H1 (cell line): ENCODE data around the gene GRAMD2A. TPM values are rescaled to one million over a fixed set of nuclear protein-coding genes. Genes with fewer than 3 reads are reported as not detected.

ENCODE experiments used
- CTCF ChIA-PET: fragments of 300-600 bp; sonication (Branson Sonifier 250); formaldehyde crosslinking; loops from one replicate; lab custom pipeline; 2021; ENCODE audit not compliant: partially characterized antibody; lab: Charles Lee
- POLR2A ChIA-PET: fragments of 300-600 bp; sonication (Branson Sonifier 250); formaldehyde crosslinking; loops from one replicate; lab custom pipeline; 2021; ENCODE audit warnings: inconsistent platforms; ENCODE audit not compliant: partially characterized antibody; lab: Charles Lee
- DNase-seq, 2 experiments: peaks; one replicate each; pipeline versions ENCODE4 v3.0.0 to v3.0.0-alpha.2; 2010 to 2022; ENCODE audit warnings: low spot score in 2 of 2, low read depth in 1 of 2, mixed read lengths in 1 of 2
- FAIRE-seq: peaks from 2 replicates; lab custom pipeline; 2011; peaks lifted over from hg19 to GRCh38; lab: Jason Lieb, UNC
- H2AFZ ChIP-seq: 2 replicates; pipeline ENCODE4 v1.8.1; 2012; ENCODE audit warnings: low read length, inconsistent platforms
- H2AK5ac ChIP-seq: 2 replicates; pipeline ENCODE4 v1.6.1; 2013; ENCODE audit warnings: low read depth, low read length
- H2BK120ac ChIP-seq: replicated peaks from 2 replicates; pipeline ENCODE3; 2013; ENCODE audit warnings: low read depth, low read length, inconsistent platforms
- H2BK12ac ChIP-seq: 2 replicates; pipeline ENCODE4 v1.6.1; 2013; ENCODE audit warnings: low read depth, low read length
- H2BK15ac ChIP-seq: 2 replicates; pipeline ENCODE4 v1.6.1; 2013; ENCODE audit warnings: low read length
- H2BK20ac ChIP-seq: 2 replicates; pipeline ENCODE4 v1.6.1; 2013; ENCODE audit warnings: low read length
- H2BK5ac ChIP-seq: 2 replicates; pipeline ENCODE4 v1.6.1; 2013; ENCODE audit warnings: low read depth, low read length
- H3K14ac ChIP-seq: 2 replicates; pipeline ENCODE4 v1.6.1; 2013; ENCODE audit warnings: inconsistent platforms; ENCODE audit not compliant: insufficient read length
- H3K18ac ChIP-seq: 2 replicates; pipeline ENCODE4 v1.6.1; 2013; ENCODE audit warnings: low read length; ENCODE audit errors: extremely low read depth
- H3K23ac ChIP-seq: 2 replicates; pipeline ENCODE4 v1.6.1; 2013; ENCODE audit warnings: inconsistent platforms; ENCODE audit not compliant: insufficient read length
- H3K23me2 ChIP-seq: 2 replicates; pipeline ENCODE4 v1.6.1; 2013; ENCODE audit warnings: low read depth, low read length
- H3K27ac ChIP-seq: 2 replicates; pipeline ENCODE4 v1.6.1; 2011; ENCODE audit warnings: low read depth, low read length, inconsistent platforms
- H3K27me3 ChIP-seq, 4 experiments: replicated peaks in 1 of 4; 1 replicate in 1 of 4; 2 replicates in 3 of 4; pipeline versions ENCODE4 v1.6.1 to v1.8.1; 2011 to 2013; ENCODE audit warnings: low read length in 3 of 4, mild to moderate bottlenecking in 3 of 4, inconsistent platforms in 2 of 4, mixed read lengths in 2 of 4, moderate library complexity in 1 of 4; ENCODE audit not compliant: control insufficient read depth in 3 of 4, insufficient read depth in 3 of 4; ENCODE audit errors: extremely low read depth in 1 of 4
- H3K36me3 ChIP-seq, 4 experiments: 2 replicates each; pipeline versions ENCODE4 v1.6.1 to v1.8.1; 2011 to 2013; ENCODE audit warnings: mild to moderate bottlenecking in 4 of 4, low read length in 3 of 4, moderate library complexity in 2 of 4, control low read depth in 1 of 4, inconsistent platforms in 1 of 4; ENCODE audit not compliant: insufficient read depth in 4 of 4, control insufficient read depth in 2 of 4
- H3K4ac ChIP-seq: replicated peaks from 2 replicates; pipeline ENCODE3; 2013; ENCODE audit warnings: low read length, low read depth, mixed read lengths, inconsistent platforms; ENCODE audit not compliant: insufficient read length
- H3K4me1 ChIP-seq, 4 experiments: replicated peaks in 1 of 4; 1 replicate in 1 of 4; 2 replicates in 3 of 4; pipeline versions ENCODE4 v1.6.1 to v1.8.1; 2011 to 2013; ENCODE audit warnings: low read length in 3 of 4, inconsistent platforms in 2 of 4, mixed read lengths in 1 of 4; ENCODE audit not compliant: insufficient read depth in 4 of 4, control insufficient read depth in 3 of 4
- H3K4me2 ChIP-seq, 2 experiments: 2 replicates each; pipeline versions ENCODE4 v1.6.1 to v1.8.1; 2011 to 2013; ENCODE audit warnings: low read depth in 2 of 2, low read length in 2 of 2, control low read depth in 1 of 2, inconsistent platforms in 1 of 2, mild to moderate bottlenecking in 1 of 2; ENCODE audit not compliant: insufficient read depth in 1 of 2
- H3K4me3 ChIP-seq, 4 experiments: fragments of 200-600, 300-600 bp in 1 of 4; sonication (generic), shearing (Covaris generic), sonication (Bioruptor Twin) in 1 of 4; 2 replicates each; pipeline versions ENCODE4 v1.5.1 to v1.8.1; 2011 to 2016; ENCODE audit warnings: low read length in 4 of 4, low read depth in 3 of 4, control low read depth in 2 of 4, inconsistent platforms in 2 of 4, mild to moderate bottlenecking in 2 of 4, mixed read lengths in 1 of 4, moderate library complexity in 1 of 4; ENCODE audit not compliant: insufficient read depth in 2 of 4; ENCODE audit errors: extremely low read depth in 1 of 4
- H3K56ac ChIP-seq: replicated peaks from 2 replicates; pipeline ENCODE3; 2013; ENCODE audit warnings: low read depth, mild to moderate bottlenecking, mixed read lengths, low read length, inconsistent platforms; ENCODE audit not compliant: insufficient read length
- H3K79me1 ChIP-seq: 2 replicates; pipeline ENCODE4 v1.6.1; 2013; ENCODE audit warnings: low read depth, low read length, control low read depth
- H3K79me2 ChIP-seq, 2 experiments: 2 replicates each; pipeline versions ENCODE4 v1.6.1 to v1.8.1; 2012 to 2013; ENCODE audit warnings: low read length in 2 of 2, mild to moderate bottlenecking in 2 of 2, inconsistent platforms in 1 of 2; ENCODE audit not compliant: insufficient read depth in 2 of 2, control insufficient read depth in 1 of 2
- H3K9ac ChIP-seq, 4 experiments: replicated peaks in 1 of 4; 1 replicate in 1 of 4; 2 replicates in 3 of 4; pipeline versions ENCODE4 v1.6.1 to v1.8.1; 2011 to 2013; ENCODE audit warnings: low read depth in 3 of 4, low read length in 3 of 4, control low read depth in 2 of 4, mild to moderate bottlenecking in 2 of 4, moderate library complexity in 2 of 4, inconsistent platforms in 1 of 4; ENCODE audit errors: extremely low read depth in 1 of 4
- H3K9me3 ChIP-seq, 2 experiments: 2 replicates each; pipeline versions ENCODE4 v1.6.1 to v1.8.1; 2012 to 2013; ENCODE audit warnings: mild to moderate bottlenecking in 2 of 2, moderate library complexity in 2 of 2, control low read depth in 1 of 2, inconsistent platforms in 1 of 2, low read depth in 1 of 2, low read length in 1 of 2, mixed read lengths in 1 of 2; ENCODE audit not compliant: insufficient read depth in 2 of 2
- H4K20me1 ChIP-seq, 2 experiments: replicated peaks in 1 of 2; 2 replicates each; pipeline versions ENCODE3 to v1.8.1; 2011 to 2013; ENCODE audit warnings: inconsistent platforms in 2 of 2, low read length in 2 of 2, mild to moderate bottlenecking in 1 of 2; ENCODE audit not compliant: insufficient read depth in 2 of 2, control insufficient read depth in 1 of 2
- H4K5ac ChIP-seq: 2 replicates; pipeline ENCODE4 v1.6.1; 2013; ENCODE audit warnings: low read length, low read depth, mixed read lengths, inconsistent platforms; ENCODE audit not compliant: insufficient read length
- H4K8ac ChIP-seq: 2 replicates; pipeline ENCODE4 v1.8.0; 2013; ENCODE audit warnings: mild to moderate bottlenecking, moderate library complexity, low read length, inconsistent platforms; ENCODE audit not compliant: insufficient read depth; ENCODE audit errors: extremely low read depth
- H4K91ac ChIP-seq: replicated peaks from 2 replicates; pipeline ENCODE3; 2013; ENCODE audit warnings: low read length, mixed read lengths, inconsistent platforms; ENCODE audit not compliant: insufficient read length
- ASH2L ChIP-seq: fragments of 200-600, 300-600 bp; sonication (generic); IDR thresholded peaks from one replicate; pipeline ENCODE4 v1.7.1; 2017; ENCODE audit warnings: low read length
- JUND ChIP-seq: IDR thresholded peaks from 2 replicates; pipeline ENCODE4 v1.6.1; 2011; ENCODE audit warnings: mild to moderate bottlenecking, improper control_type of control experiment, low read length
- SIN3A ChIP-seq, 2 experiments: IDR thresholded peaks in 1 of 2; conservative IDR thresholded peaks in 1 of 2; 2 replicates each; pipeline ENCODE4 v1.6.1; 2011 to 2012; ENCODE audit warnings: low read length in 2 of 2, improper control_type of control experiment in 1 of 2, low read depth in 1 of 2, mild to moderate bottlenecking in 1 of 2
- SIRT6 ChIP-seq: IDR thresholded peaks from one replicate; pipeline ENCODE4 v1.7.1; 2012; ENCODE audit warnings: low read length, inconsistent platforms
- SIX5 ChIP-seq: IDR thresholded peaks from 2 replicates; pipeline ENCODE4 v1.6.1; 2011; ENCODE audit warnings: mild to moderate bottlenecking, low read depth, low read length
- ZNF274 ChIP-seq: IDR thresholded peaks from 2 replicates; pipeline ENCODE4 v1.7.0; 2012; ENCODE audit warnings: low read length, borderline replicate concordance; ENCODE audit errors: extremely low read depth
- WGBS, 2 experiments: shearing (Covaris generic) in 1 of 2; methylation state at CpG; one replicate each; pipeline versions ENCODE4 v1.1.6 to v1.1.7; 2013 to 2015; ENCODE audit warnings: low lambda C conversion rate in 2 of 2, mixed read lengths in 2 of 2, inconsistent platforms in 1 of 2, low coverage in 1 of 2, missing lambda C conversion rate in 1 of 2; ENCODE audit not compliant: insufficient replicate concordance in 2 of 2, insufficient coverage in 1 of 2, insufficient read length in 1 of 2; ENCODE audit errors: extremely low coverage in 1 of 2, missing lambda C conversion rate in 1 of 2; 5-methylcytosine and 5-hydroxymethylcytosine counted together
- polyA plus RNA-seq, 7 experiments: library from polyadenylated mRNA; depleted of rRNA in 3 of 7; stranded (reverse) in 5 of 7; unstranded in 2 of 7; fragments of >200 nt in 5 of 7; fragments of 200-250 nt in 2 of 7; gene quantifications; 1 replicate in 5 of 7; 2 replicates in 1 of 7; 4 replicates in 1 of 7; pipeline versions ENCODE4 v1.2.1 to v1.2.3, GENCODE V29; 2011 to 2013; ENCODE audit warnings: missing spikeins in 2 of 7, mixed read lengths in 2 of 7
- total RNA-seq: library from RNA; stranded (reverse); fragmentation: NEBNext Ultra II Directional; extraction: Animal tissue kit (Norgen Biotek cat#: 25700); gene quantifications from 2 replicates; pipeline ENCODE4 v1.2.1, GENCODE V29; 2021
- TF ChIP-seq, protein P1 (sequence below): IDR thresholded peaks from 2 replicates; pipeline ENCODE4 v1.6.1; 2012; ENCODE audit warnings: inconsistent platforms

Gene GRAMD2A
- total and polyA plus RNA-seq, 2 of the 8 experiments (the other 6 are each of a cell fraction or from before 2014, with no cell fraction given), result 0.57 to 1.5 TPM

DNA sequence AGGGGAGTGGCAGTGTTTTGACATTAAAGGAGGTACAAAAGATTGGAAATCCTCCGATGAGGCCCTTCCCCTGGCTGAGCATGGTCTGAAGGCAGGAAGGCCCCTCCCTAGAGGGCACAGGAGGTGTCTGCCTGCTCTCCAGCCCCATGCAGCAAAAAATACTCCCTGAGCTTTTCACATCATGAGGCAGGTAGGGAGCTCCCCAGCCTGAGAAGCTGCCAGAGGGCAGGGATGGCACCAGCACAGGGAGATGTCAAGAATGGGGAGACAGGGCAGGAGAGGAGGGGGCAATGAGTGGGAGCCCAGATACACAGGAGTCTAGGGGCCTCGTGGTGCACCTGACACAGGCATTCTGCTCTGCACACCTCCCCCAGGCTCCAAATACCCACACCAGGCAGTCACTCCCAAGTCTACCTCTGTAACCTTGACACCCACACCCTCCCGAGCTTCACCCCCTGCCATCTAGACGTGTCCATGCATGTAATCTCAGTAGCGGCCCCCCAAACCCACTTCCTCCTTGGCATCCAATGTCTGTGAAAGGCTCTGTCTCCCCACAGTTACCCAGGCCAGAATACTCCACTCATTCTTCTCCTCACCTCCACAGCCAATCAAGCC is 22.9 kb downstream of the GRAMD2A start:
- H3K27ac ChIP-seq, result no peak overlapping the region
- H4K91ac ChIP-seq, result no peak overlapping the region
- no peak overlapping the region for H2BK15ac ChIP-seq
- 0 out of 2 replicates have a peak overlapping the region, but pooled peaks have one; percentile 28 for H2AK5ac ChIP-seq
- H3K23me2 ChIP-seq, result no peaks in the 10 kb centered on the region
- 75% methylated on average over 5 of the region's 5 CpGs; no CpG with 5 or more reads in 1 of the 2 experiments for WGBS, 2 experiments
- H3K18ac ChIP-seq, result no peak overlapping the region; the same call in 1 of the 2 replicates
- H4K8ac ChIP-seq, result no peak overlapping the region; the same call in 1 of the 2 replicates
- H4K20me1 ChIP-seq, result no peaks in the 10 kb centered on the region
- H3K27me3 ChIP-seq, result no peaks in the 10 kb centered on the region
- no peak overlapping the region for H3K9ac ChIP-seq
- CTCF ChIA-PET, result interaction anchor here (1.3 kb wide), 1 partner anchor 10 kb away, joined by 6 read pairs; no protein-coding TSS in a partner anchor
- TF ChIP-seq SIX5 (no peak), JUND (no peak), SIN3A (conservative IDR thresholded peaks at IDR 0.05 in 1 of 2, IDR thresholded peaks at IDR 0.05 in 1 of 2; ENCODE audit: low read depth in 1 of 2, low read length in 2 of 2) (no peak), ZNF274 (no peak), ASH2L (no peak), SIRT6 (no peak)
- TF ChIP-seq, protein P1, sequence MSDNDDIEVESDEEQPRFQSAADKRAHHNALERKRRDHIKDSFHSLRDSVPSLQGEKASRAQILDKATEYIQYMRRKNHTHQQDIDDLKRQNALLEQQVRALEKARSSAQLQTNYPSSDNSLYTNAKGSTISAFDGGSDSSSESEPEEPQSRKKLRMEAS, result no peak
- FAIRE-seq (no peak), DNase-seq (no peak)
- no peak overlapping the region for H3K4me2 ChIP-seq
- no peak overlapping the region for H2BK120ac ChIP-seq
- no peaks in the 10 kb centered on the region for H3K79me1 ChIP-seq
- no peak overlapping the region for H3K23ac ChIP-seq
- no peak overlapping the region for H2AFZ ChIP-seq
- no peaks in the 10 kb centered on the region for H3K36me3 ChIP-seq
- H4K5ac ChIP-seq, result no peak overlapping the region
- POLR2A ChIA-PET, result interaction anchor here (0.9 kb wide), 1 partner anchor 24 kb away, joined by 3 read pairs; no protein-coding TSS in a partner anchor
- H3K56ac ChIP-seq, result no peak overlapping the region
- 0 out of 7 replicates have a peak, but pooled peaks cover 0 to 2% (median 1%) of the 10 kb centered on the region in 4 experiments for H3K4me1 ChIP-seq
- no peaks in the 10 kb centered on the region for H3K79me2 ChIP-seq
- H2BK12ac ChIP-seq, result no peak overlapping the region
- no peaks in the 10 kb centered on the region for H3K9me3 ChIP-seq
- peak overlapping the region; percentile 10 for H3K4ac ChIP-seq
- H2BK5ac ChIP-seq, result 0 out of 2 replicates have a peak overlapping the region, but pooled peaks have one; percentile 9
- H3K14ac ChIP-seq, result no peak overlapping the region
- no peak overlapping the region for H3K4me3 ChIP-seq
- H2BK20ac ChIP-seq, result no peak overlapping the region
